NAMALWA (cell line): ENCODE measurements around the gene EXOC3L2.

ENCODE experiments used
- DNase-seq: peaks from one replicate; pipeline ENCODE4 v3.0.0-alpha.2; 2015; ENCODE audit warnings: low spot score

EXOC3L2 gene

GRCh38 chr19:45218911-45219743 is 26.1 kb downstream of the EXOC3L2 start:
- no peak for DNase-seq

GRCh38 chr19:45218426-45218825 is 26.8 kb downstream of the EXOC3L2 start:
- DNase-seq = no peak

GRCh38 chr19:45217957-45218334 is 27.3 kb downstream of the EXOC3L2 start:
- DNase-seq = no peak

- DNase-seq = no peak
Observed at GRCh38 chr19:45217193-45217956, 27.8 kb downstream of the EXOC3L2 start.

- no peak for DNase-seq
Observed at GRCh38 chr19:45216667-45217066, 28.5 kb downstream of the EXOC3L2 start.

GRCh38 chr19:45215391-45216191 is 29.6 kb downstream of the EXOC3L2 start:
- DNase-seq = no peak

- DNase-seq = no peak
Observed at GRCh38 chr19:45213031-45213430, 32.2 kb downstream of the EXOC3L2 start.

GRCh38 chr19:45211751-45212381 is 33.3 kb downstream of the EXOC3L2 start:
- DNase-seq = no peak

GRCh38 chr19:45206328-45206727 is 38.9 kb downstream of the EXOC3L2 start:
- DNase-seq = no peak

GRCh38 chr19:45205810-45206209 is 39.4 kb downstream of the EXOC3L2 start:
- DNase-seq = no peak

GRCh38 chr19:45202637-45203036 is 42.6 kb downstream of the EXOC3L2 start:
- no peak for DNase-seq

- no peak for DNase-seq
Observed at GRCh38 chr19:45200568-45200967, 44.6 kb downstream of the EXOC3L2 start.

- DNase-seq = no peak
Observed at GRCh38 chr19:45195764-45196163, 49.4 kb downstream of the EXOC3L2 start.

- no peak for DNase-seq
Observed at GRCh38 chr19:45191375-45191774, 53.8 kb downstream of the EXOC3L2 start.

GRCh38 chr19:45189971-45190370 is 55.2 kb downstream of the EXOC3L2 start:
- no peak for DNase-seq

GRCh38 chr19:45187421-45188100 is 57.6 kb downstream of the EXOC3L2 start:
- DNase-seq = peak; percentile 75

GRCh38 chr19:45186509-45187334 is 58.5 kb downstream of the EXOC3L2 start:
- no peak for DNase-seq

- no peak for DNase-seq
Observed at GRCh38 chr19:45184115-45184514, 61.1 kb downstream of the EXOC3L2 start.

GRCh38 chr19:45182758-45183157 is 62.4 kb downstream of the EXOC3L2 start:
- no peak for DNase-seq

GRCh38 chr19:45180936-45181335 is 64.3 kb downstream of the EXOC3L2 start:
- no peak for DNase-seq
